ENCODE data around the gene MTERF1. TPM values are rescaled to one million over a fixed set of nuclear protein-coding genes. Genes with fewer than 3 reads are reported as not detected.

MTERF1 gene
- total and polyA plus RNA-seq, 2 of the 13 experiments (the other 11 are each of a cell fraction or from before 2014, with no cell fraction given): 5.5 to 19.3 TPM

GRCh38 chr7:91880413-91881241 lies at the start of gene MTERF1 (continued):
- TF ChIP-seq MED8 (CRISPR knock-in tag; IDR thresholded peaks at IDR 0.05; ENCODE audit: insufficient replicate concordance) (no peak), MAZ (IDR thresholded peaks at IDR 0.05; ENCODE audit: borderline replicate concordance, low read depth, low read length) (no peak; the same call in 1 of the 2 replicates), MAZ (CRISPR knock-in tag; IDR thresholded peaks at IDR 0.05; ENCODE audit: low read depth) (peak; percentile 93), PHF20 (CRISPR knock-in tag; IDR thresholded peaks at IDR 0.05) (peak; percentile 98), ISX (CRISPR knock-in tag; conservative IDR thresholded peaks at IDR 0.05) (no peak), GLI4 (CRISPR knock-in tag; IDR thresholded peaks at IDR 0.05; ENCODE audit: borderline replicate concordance) (peak; percentile 41; the same call in 1 of the 2 replicates), IKZF5 (CRISPR knock-in tag; IDR thresholded peaks at IDR 0.05) (peak; percentile 91), ZNF558 (CRISPR knock-in tag; IDR thresholded peaks at IDR 0.05; ENCODE audit: borderline replicate concordance) (no peak), NCOA5 (CRISPR knock-in tag; IDR thresholded peaks at IDR 0.05) (no peak), GZF1 (CRISPR knock-in tag; IDR thresholded peaks at IDR 0.05) (peak; percentile 83; the same call in 1 of the 2 replicates), WIZ (CRISPR knock-in tag; IDR thresholded peaks at IDR 0.05) (peak; percentile 89), ARHGAP35 (CRISPR knock-in tag; IDR thresholded peaks at IDR 0.05; ENCODE audit: borderline replicate concordance) (no peak), ZBTB7B (CRISPR knock-in tag; IDR thresholded peaks at IDR 0.05) (peak; percentile 65; the same call in 1 of the 2 replicates), ZBTB3 (CRISPR knock-in tag; IDR thresholded peaks at IDR 0.05; ENCODE audit: borderline replicate concordance, low read depth) (no peak), FOSL1 (CRISPR knock-in tag; IDR thresholded peaks at IDR 0.05; ENCODE audit: borderline replicate concordance) (no peak), TOE1 (CRISPR knock-in tag; IDR thresholded peaks at IDR 0.05) (no peak), JUNB (CRISPR knock-in tag; IDR thresholded peaks at IDR 0.05; ENCODE audit: borderline replicate concordance) (no peak), FUBP1 (CRISPR knock-in tag; IDR thresholded peaks at IDR 0.05; ENCODE audit: borderline replicate concordance) (no peak), TRIM22 (IDR thresholded peaks at IDR 0.05) (no peak), ZNF180 (CRISPR knock-in tag; IDR thresholded peaks at IDR 0.05; ENCODE audit: borderline replicate concordance, low read depth) (no peak), NFIB (CRISPR knock-in tag; IDR thresholded peaks at IDR 0.05; ENCODE audit: borderline replicate concordance) (no peak), ZNF749 (CRISPR knock-in tag; IDR thresholded peaks at IDR 0.05; ENCODE audit: borderline replicate concordance) (peak; percentile 40; the same call in 1 of the 2 replicates), KLF6 (CRISPR knock-in tag; IDR thresholded peaks at IDR 0.05) (no peak), ZNF501 (CRISPR knock-in tag; IDR thresholded peaks at IDR 0.05) (peak; percentile 91), NFKBIZ (CRISPR knock-in tag; IDR thresholded peaks at IDR 0.05) (peak; percentile 80)
